Measurements from ENCODE around the gene ATP13A2.

The ATP13A2 gene, protein sequence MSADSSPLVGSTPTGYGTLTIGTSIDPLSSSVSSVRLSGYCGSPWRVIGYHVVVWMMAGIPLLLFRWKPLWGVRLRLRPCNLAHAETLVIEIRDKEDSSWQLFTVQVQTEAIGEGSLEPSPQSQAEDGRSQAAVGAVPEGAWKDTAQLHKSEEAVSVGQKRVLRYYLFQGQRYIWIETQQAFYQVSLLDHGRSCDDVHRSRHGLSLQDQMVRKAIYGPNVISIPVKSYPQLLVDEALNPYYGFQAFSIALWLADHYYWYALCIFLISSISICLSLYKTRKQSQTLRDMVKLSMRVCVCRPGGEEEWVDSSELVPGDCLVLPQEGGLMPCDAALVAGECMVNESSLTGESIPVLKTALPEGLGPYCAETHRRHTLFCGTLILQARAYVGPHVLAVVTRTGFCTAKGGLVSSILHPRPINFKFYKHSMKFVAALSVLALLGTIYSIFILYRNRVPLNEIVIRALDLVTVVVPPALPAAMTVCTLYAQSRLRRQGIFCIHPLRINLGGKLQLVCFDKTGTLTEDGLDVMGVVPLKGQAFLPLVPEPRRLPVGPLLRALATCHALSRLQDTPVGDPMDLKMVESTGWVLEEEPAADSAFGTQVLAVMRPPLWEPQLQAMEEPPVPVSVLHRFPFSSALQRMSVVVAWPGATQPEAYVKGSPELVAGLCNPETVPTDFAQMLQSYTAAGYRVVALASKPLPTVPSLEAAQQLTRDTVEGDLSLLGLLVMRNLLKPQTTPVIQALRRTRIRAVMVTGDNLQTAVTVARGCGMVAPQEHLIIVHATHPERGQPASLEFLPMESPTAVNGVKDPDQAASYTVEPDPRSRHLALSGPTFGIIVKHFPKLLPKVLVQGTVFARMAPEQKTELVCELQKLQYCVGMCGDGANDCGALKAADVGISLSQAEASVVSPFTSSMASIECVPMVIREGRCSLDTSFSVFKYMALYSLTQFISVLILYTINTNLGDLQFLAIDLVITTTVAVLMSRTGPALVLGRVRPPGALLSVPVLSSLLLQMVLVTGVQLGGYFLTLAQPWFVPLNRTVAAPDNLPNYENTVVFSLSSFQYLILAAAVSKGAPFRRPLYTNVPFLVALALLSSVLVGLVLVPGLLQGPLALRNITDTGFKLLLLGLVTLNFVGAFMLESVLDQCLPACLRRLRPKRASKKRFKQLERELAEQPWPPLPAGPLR

GRCh38 chr1:17011439-17012307, at the start of gene ATP13A2:
Gene ATP13A2 (minus strand): TSS chr1:17011928. CDS start chr1:17011738, 190 bp downstream.
- in situ Hi-C loops (cut with HindIII; ENCODE audit: low sequenced_read_pairs) = loop anchor here (5.0 to 10.0 kb wide), 4 partner anchors 57 to 363 kb away; partner anchors contain the start of genes CROCC and PADI6

DNA sequence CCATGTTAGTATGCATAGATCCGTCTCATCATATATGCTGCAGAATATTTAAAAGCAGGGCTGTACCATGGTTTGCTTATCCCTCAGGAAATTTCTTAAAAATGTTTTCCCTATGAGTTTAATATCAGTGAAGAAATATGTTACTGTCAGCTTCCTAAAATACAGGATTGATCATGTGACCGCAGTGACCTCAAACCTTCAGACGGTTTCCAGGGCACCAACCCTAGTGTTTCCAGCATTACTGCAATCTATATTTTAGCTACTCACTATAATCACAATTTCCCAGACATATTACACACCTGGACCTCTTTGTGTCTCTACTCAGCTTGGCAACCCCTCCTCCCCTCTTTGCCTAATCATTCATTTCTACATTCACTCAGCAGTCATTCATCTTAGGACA, 49.8 kb upstream of the ATP13A2 start:
- in situ Hi-C loops (cut with HindIII; ENCODE audit: low sequenced_read_pairs) = loop anchor here (10.0 kb wide), 1 partner anchor 163 kb away; no protein-coding TSS in a partner anchor

DNA sequence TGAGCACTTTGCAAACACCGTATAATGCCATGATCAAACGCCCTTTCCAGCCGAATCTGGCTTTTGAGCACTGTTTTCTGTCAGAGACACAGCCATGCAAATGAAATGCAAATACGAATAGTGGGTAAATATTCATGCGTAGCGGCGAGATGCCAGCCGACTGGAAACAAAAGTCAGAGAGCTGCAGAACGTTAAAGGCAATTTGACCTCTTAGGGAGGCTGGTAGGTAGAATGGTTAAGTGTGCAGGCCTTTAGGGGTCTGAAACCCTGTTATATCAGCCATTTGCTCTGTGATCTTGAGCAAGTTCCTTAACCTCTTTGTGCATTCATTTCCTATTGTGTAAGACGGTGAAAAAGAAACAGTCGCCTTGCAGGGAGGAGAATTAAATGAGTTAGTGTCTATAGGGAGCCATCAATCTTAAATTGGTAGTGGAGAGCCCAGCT, 48.6 kb upstream of the ATP13A2 start:
- in situ Hi-C loops (cut with HindIII; ENCODE audit: low sequenced_read_pairs) = loop anchor here (10.0 kb wide), 1 partner anchor 164 kb away; no protein-coding TSS in a partner anchor

DNA sequence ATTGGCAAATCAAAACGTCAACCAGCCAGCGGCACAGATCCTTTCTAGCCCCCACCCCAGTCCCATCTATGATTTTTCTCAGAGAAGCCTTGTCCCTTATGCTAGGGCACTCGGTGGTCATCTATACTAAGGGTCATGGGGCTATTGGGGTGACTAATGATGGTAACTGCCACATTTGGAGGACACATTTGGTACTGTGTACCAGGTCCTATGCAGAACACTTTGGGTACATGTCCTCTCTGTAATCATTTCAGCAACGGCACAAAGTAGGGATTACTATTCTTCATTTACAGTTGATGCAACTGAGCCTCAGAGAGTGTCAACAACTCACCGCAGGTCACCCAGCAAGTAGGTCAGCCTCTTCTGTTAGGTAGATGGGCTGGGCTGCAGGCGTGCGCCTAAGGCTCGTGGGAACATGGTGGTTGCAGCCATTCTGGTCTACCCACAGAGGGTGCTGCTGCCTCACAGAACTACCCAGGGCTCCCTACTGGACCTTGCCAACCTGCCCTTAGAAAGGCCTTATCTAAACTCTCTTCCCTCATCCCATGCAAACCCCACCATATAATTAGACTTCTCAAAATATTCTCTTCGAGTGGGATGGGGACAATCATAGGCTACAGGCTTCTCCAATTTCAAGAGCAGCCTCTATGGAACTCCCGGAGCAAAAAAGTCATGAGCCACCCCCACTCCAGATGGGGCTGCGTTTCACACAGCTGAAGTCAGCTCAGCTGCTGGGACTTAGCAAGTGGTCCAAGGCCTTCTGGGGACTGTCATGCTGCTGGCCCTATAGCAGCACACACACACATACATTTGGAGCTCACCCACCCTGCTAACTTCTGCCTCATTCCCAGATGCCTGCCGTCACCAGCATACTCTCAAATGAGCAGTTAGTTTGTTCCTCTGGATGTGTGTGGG, 47.9 kb upstream of the ATP13A2 start:
- in situ Hi-C loops (cut with HindIII; ENCODE audit: low sequenced_read_pairs) = loop anchor here (10.0 kb wide), 1 partner anchor 165 kb away; no protein-coding TSS in a partner anchor

- in situ Hi-C loops (cut with HindIII; ENCODE audit: low sequenced_read_pairs) = no loop called here
Measured at GRCh38 chr1:17056551-17056950, 44.8 kb upstream of the ATP13A2 start.

- in situ Hi-C loops (cut with HindIII; ENCODE audit: low sequenced_read_pairs) = no loop called here
Measured at GRCh38 chr1:17055801-17056200, 44.1 kb upstream of the ATP13A2 start.

- in situ Hi-C loops (cut with HindIII; ENCODE audit: low sequenced_read_pairs) = no loop called here
Measured at GRCh38 chr1:17053685-17054410, 42.1 kb upstream of the ATP13A2 start, which contains the start of gene SDHB. Gene SDHB (minus strand): TSS chr1:17054032. CDS start chr1:17054019, 13 bp downstream.

- in situ Hi-C loops (cut with HindIII; ENCODE audit: low sequenced_read_pairs) = no loop called here
Measured at GRCh38 chr1:17053086-17053684, 41.5 kb upstream of the ATP13A2 start.

DNA sequence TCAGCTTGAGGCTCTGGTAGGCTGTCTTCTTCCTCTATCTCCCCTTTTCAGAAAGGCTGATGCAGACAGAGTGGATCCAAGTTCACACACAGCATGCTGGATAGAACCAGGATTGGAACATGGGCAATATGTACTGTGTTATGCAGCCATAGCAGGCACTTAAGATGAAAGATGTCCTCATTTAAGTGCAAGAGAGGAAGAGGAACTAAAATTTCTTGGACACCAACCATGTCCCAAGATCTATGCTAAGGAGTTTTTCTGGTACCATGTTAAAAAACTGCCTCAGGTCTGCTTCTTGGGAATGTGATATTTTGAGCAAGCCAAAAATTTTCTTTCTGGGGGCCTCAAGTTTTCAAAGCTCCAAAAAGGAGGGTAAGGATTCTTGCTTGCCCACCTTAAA, 40.9 kb upstream of the ATP13A2 start:
- in situ Hi-C loops (cut with HindIII; ENCODE audit: low sequenced_read_pairs) = no loop called here

GRCh38 chr1:17052038-17052437, 40.3 kb upstream of the ATP13A2 start:
- in situ Hi-C loops (cut with HindIII; ENCODE audit: low sequenced_read_pairs) = no loop called here

DNA sequence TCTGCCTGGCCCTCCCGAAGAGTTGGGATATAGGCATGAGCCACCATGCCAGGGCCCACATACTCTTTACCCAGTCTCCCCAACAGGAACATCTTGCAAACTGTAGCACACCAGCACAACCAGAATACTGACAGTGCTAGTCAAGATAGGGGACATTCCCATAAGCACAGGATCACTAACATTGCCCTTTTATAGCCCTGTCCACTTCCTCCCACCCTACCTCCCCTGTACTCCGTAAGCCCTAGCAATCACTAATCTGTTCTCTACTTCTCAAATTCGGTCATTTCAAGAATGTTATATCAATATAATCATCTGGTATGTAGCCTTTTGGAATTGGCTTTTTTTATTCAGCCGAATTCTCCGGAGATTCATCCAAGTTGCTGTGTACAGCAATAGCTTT, 36.2 kb upstream of the ATP13A2 start:
- in situ Hi-C loops (cut with HindIII; ENCODE audit: low sequenced_read_pairs) = loop anchor here (25.0 kb wide), 1 partner anchor 436 kb away; the partner anchor contains the start of gene NBPF1

GRCh38 chr1:17046334-17046657, 34.6 kb upstream of the ATP13A2 start:
- in situ Hi-C loops (cut with HindIII; ENCODE audit: low sequenced_read_pairs) = loop anchor here (25.0 kb wide), 1 partner anchor 434 kb away; the partner anchor contains the start of gene NBPF1

DNA sequence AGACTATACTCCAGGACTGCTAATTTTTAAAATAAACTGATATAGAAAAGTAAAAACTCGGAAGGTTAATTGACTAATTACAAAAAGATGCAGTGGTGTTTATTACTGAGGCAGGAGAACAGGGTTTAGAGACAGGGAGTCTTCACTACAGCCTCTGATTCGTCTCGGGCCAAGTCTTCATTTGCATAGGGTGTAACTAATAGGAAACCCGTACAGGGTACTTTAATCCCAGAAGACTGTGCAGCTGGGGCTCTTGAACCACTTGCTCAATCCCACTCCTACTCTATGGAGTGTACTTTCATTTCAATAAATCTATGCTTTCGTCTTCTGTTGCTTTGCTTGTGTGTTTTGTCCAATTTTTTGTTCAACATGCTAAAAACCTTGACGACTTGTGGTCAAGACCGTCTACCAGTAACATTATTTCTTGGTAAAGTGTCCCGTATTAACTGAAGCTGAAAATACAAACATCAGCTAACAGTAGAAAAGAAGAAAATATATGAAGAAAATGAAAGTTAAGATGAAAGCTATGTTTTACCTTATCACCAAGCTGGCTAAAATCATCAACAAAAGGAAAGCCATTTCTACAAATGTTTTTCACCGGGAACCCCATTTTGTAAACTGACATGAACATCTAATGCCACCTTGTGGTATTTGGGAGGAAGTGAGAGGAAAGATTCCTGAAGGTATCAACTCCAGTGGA, 34.1 kb upstream of the ATP13A2 start:
- in situ Hi-C loops (cut with HindIII; ENCODE audit: low sequenced_read_pairs) = loop anchor here (25.0 kb wide), 1 partner anchor 433 kb away; the partner anchor contains the start of gene NBPF1

- in situ Hi-C loops (cut with HindIII; ENCODE audit: low sequenced_read_pairs) = loop anchor here (25.0 kb wide), 1 partner anchor 433 kb away; the partner anchor contains the start of gene NBPF1
Measured at GRCh38 chr1:17045150-17045549, 33.4 kb upstream of the ATP13A2 start.

- in situ Hi-C loops (cut with HindIII; ENCODE audit: low sequenced_read_pairs) = loop anchor here (5.0 to 25.0 kb wide), 2 partner anchors 71 to 431 kb away; partner anchors contain the start of gene NBPF1
Measured at GRCh38 chr1:17043676-17044075, 31.9 kb upstream of the ATP13A2 start.

DNA sequence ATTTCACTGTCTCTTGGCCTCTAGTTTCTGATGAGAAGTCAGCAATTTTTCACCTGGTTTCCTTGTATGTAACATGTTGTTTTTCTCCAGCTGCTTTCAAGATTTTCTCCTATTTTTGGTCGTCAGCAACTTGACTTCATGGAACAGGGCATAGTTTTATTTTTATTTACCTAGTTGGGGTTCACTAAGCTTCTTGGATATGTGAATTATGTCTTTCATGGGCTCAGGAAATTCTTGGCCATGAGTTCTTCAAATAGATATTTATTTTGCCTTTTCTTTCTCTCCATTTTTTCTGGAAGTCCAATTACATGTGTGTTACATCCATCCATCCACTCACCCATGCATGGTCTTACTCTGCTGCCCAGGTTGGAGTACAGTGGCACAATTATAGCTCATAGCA, 28.4 kb upstream of the ATP13A2 start:
- in situ Hi-C loops (cut with HindIII; ENCODE audit: low sequenced_read_pairs) = loop anchor here (5.0 to 25.0 kb wide), 2 partner anchors 68 to 428 kb away; partner anchors contain the start of gene NBPF1

DNA sequence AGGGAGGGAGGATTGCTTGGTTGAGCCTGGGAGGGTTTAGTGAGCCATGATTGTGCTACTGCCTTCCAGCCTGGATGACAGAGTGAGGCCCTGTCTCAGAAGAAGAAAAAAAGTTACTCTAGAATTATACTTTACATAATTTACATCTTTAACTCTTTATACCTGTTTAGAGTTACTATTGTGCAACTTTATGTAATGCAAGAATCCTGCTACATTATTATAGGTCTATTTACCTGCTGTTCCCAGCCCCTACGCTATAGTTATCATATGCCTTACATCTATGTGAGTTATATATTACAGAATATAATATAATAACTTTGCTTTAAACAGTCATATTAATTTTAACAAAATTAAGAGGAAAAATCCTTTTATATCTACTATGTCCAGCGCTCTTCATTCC, 27.8 kb upstream of the ATP13A2 start:
- in situ Hi-C loops (cut with HindIII; ENCODE audit: low sequenced_read_pairs) = loop anchor here (25.0 kb wide), 1 partner anchor 427 kb away; the partner anchor contains the start of gene NBPF1

Measured in endothelial cell of hepatic sinusoid (primary cell).